Activated CD4-positive, alpha-beta T cell treated with anti-CD3 and anti-CD28 coated beads, Interleukin-2, amount 10 ng/mL, durations not matched to agents 24 days and 14 days (primary cell): Measurements from ENCODE around the gene MED12L. TPM values are rescaled to one million over a fixed set of nuclear protein-coding genes. Genes with fewer than 3 reads are reported as not detected.

Experiments
- DNase-seq: peaks from one replicate; pipeline ENCODE4 v3.0.0; 2022
- H3K27ac Mint-ChIP-seq: one replicate; pipeline ENCODE4 v1.8.0; 2022; ENCODE audit warnings: mild to moderate bottlenecking, mixed read lengths
- H3K27me3 Mint-ChIP-seq: one replicate; pipeline ENCODE4 v1.8.0; 2022; ENCODE audit warnings: mixed read lengths
- H3K36me3 Mint-ChIP-seq: one replicate; pipeline ENCODE4 v1.8.0; 2022; ENCODE audit warnings: low read depth, mild to moderate bottlenecking, mixed read lengths
- H3K4me1 Mint-ChIP-seq: one replicate; pipeline ENCODE4 v1.8.0; 2021; ENCODE audit warnings: mixed read lengths
- H3K4me3 Mint-ChIP-seq: one replicate; pipeline ENCODE4 v1.8.0; 2022; ENCODE audit warnings: mild to moderate bottlenecking, moderate library complexity, mixed read lengths
- H3K9me3 Mint-ChIP-seq: one replicate; pipeline ENCODE4 v1.8.0; 2021; ENCODE audit warnings: mixed read lengths
- intact Hi-C: fragments of 100-400 bp; cut with micrococcal nuclease; formaldehyde crosslinking; loops from one replicate; pipeline ENCODE4 v1.15.1; 2023
- total RNA-seq: library from RNA; stranded (reverse); gene quantifications from 2 replicates; pipeline ENCODE4 v1.2.3, GENCODE V29; 2022

Gene MED12L
- total RNA-seq, 1 donor from 2014 or later = 4.9 TPM

GRCh38 chr3:151305775-151306151, 220.3 kb downstream of the MED12L start:
- H3K27me3 Mint-ChIP-seq = peaks cover 2% of the 10 kb centered on the region
- H3K36me3 Mint-ChIP-seq = no peaks in the 10 kb centered on the region
- H3K4me1 Mint-ChIP-seq = peaks cover 47% of the 10 kb centered on the region
- peak overlapping the region; percentile 13 for H3K4me3 Mint-ChIP-seq
- H3K27ac Mint-ChIP-seq = peak overlapping the region; percentile 80
- no peak for DNase-seq
- H3K9me3 Mint-ChIP-seq = peaks cover 7% of the 10 kb centered on the region
- intact Hi-C loops = loop anchor here (1.0 to 10.0 kb wide), 10 partner anchors 11 to 921 kb away; partner anchors contain the start of genes GPR171, GPR87 and SIAH2

- DNase-seq = no peak
- H3K27me3 Mint-ChIP-seq = peaks cover 2% of the 10 kb centered on the region
- H3K4me3 Mint-ChIP-seq = peak overlapping the region; percentile 13
- peaks cover 7% of the 10 kb centered on the region for H3K9me3 Mint-ChIP-seq
- H3K36me3 Mint-ChIP-seq = no peaks in the 10 kb centered on the region
- intact Hi-C loops = loop anchor here (5.0 to 10.0 kb wide), 4 partner anchors 524 to 921 kb away; partner anchors contain the start of gene SIAH2
- H3K27ac Mint-ChIP-seq = peak overlapping the region; percentile 80
- H3K4me1 Mint-ChIP-seq = peaks cover 43% of the 10 kb centered on the region
These were observed 220.8 kb downstream of the MED12L start for GRCh38 chr3:151306168-151306810.

DNA sequence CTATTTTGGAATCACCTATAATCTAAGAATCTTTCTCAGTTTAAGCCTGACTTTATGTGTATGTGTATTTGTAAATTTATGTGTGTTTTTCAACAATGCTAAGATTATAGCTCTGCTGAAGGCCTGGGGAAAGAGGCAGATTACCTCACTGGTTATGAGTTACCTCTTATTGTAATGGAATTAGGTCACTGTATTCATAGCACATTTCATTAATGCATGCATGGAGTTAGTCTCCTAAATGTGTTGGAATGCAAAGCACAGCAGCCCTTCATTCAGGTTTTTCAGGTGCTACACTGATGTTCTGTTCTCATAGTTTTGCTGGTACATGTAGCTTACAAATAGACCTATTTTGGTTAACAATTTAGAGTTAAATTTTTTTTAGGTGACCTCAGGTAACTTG, 221.7 kb downstream of the MED12L start:
- intact Hi-C loops = loop anchor here (5.0 to 10.0 kb wide), 4 partner anchors 525 to 922 kb away; partner anchors contain the start of gene SIAH2
- Mint-ChIP-seq H3K36me3 (no peaks in the 10 kb centered on the region), H3K9me3 (peaks cover 7% of the 10 kb centered on the region), H3K27me3 (peaks cover 2% of the 10 kb centered on the region), H3K27ac (peak overlapping the region; percentile 50), H3K4me1 (peaks cover 37% of the 10 kb centered on the region), H3K4me3 (no peak overlapping the region)
- DNase-seq = no peak

DNA sequence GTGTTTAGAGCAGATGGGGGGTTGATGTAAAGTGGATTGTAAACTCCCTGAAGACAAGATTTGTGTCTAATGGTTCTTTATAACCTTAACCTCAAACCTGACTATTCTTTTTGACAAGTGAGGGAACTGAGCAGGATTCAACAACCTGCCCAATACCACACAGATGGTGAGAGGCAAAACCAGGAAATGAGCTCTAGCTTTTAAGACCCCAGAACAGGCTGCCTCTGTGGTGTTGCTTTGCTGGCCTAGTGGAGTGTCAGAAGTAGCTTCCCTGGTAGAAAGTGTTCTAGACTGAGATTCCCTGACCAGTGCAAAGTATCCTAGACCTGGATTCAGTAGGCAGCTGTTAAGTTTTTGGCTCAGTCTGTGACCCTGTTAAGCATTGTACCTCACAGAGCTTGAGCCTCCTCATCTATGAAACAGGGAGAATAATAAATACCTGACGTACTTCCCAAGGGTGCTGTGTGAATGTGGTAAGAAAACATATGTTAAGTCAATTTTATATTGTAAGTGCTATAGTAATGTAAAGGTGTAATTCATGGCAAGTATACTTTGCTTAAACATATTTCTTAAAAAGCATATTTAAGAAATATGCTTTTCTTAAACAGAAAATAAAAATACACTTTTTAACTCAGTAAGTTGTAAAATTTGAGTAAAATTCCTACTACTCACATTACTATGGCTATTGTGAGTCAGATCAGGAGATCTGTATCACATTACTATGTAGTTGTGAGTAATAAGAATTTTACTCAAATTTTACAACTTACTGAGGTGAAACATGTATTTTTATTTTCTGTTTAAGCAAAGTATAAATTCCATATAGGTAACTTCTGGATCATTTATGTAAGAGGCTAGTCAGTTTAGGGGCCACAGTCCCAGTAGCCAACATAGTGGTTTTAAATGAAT, 222.4 kb downstream of the MED12L start:
- Mint-ChIP-seq H3K27ac (peak overlapping the region; percentile 35), H3K9me3 (peaks cover 4% of the 10 kb centered on the region), H3K4me3 (no peak overlapping the region), H3K4me1 (peaks cover 37% of the 10 kb centered on the region), H3K27me3 (peaks cover 2% of the 10 kb centered on the region), H3K36me3 (no peaks in the 10 kb centered on the region)
- intact Hi-C loops = loop anchor here (1.0 to 10.0 kb wide), 5 partner anchors 526 to 923 kb away; partner anchors contain the start of gene SIAH2
- DNase-seq = no peak

GRCh38 chr3:151309566-151309965, 224.1 kb downstream of the MED12L start:
- H3K27me3 Mint-ChIP-seq = peaks cover 2% of the 10 kb centered on the region
- intact Hi-C loops = loop anchor here (5.0 to 10.0 kb wide), 4 partner anchors 527 to 925 kb away; partner anchors contain the start of gene SIAH2
- H3K36me3 Mint-ChIP-seq = no peaks in the 10 kb centered on the region
- no peak overlapping the region for H3K27ac Mint-ChIP-seq
- no peak overlapping the region for H3K4me3 Mint-ChIP-seq
- DNase-seq = no peak
- H3K9me3 Mint-ChIP-seq = no peaks in the 10 kb centered on the region
- peaks cover 31% of the 10 kb centered on the region for H3K4me1 Mint-ChIP-seq

- intact Hi-C loops = no loop called here
- H3K27me3 Mint-ChIP-seq = peaks cover 6% of the 10 kb centered on the region
- no peak overlapping the region for H3K27ac Mint-ChIP-seq
- H3K36me3 Mint-ChIP-seq = no peaks in the 10 kb centered on the region
- H3K9me3 Mint-ChIP-seq = no peaks in the 10 kb centered on the region
- peaks cover 17% of the 10 kb centered on the region for H3K4me1 Mint-ChIP-seq
- no peak overlapping the region for H3K4me3 Mint-ChIP-seq
- DNase-seq = no peak
These were observed 227.5 kb downstream of the MED12L start for GRCh38 chr3:151312972-151313371.

GRCh38 chr3:151314137-151314536, 228.7 kb downstream of the MED12L start:
- no peak for DNase-seq
- Mint-ChIP-seq H3K4me3 (no peak overlapping the region), H3K9me3 (no peaks in the 10 kb centered on the region), H3K27me3 (peaks cover 6% of the 10 kb centered on the region), H3K36me3 (no peaks in the 10 kb centered on the region), H3K4me1 (peaks cover 15% of the 10 kb centered on the region), H3K27ac (no peak overlapping the region)
- intact Hi-C loops = no loop called here

GRCh38 chr3:151314593-151314992, 229.1 kb downstream of the MED12L start:
- H3K36me3 Mint-ChIP-seq = no peaks in the 10 kb centered on the region
- no peaks in the 10 kb centered on the region for H3K9me3 Mint-ChIP-seq
- peaks cover 15% of the 10 kb centered on the region for H3K4me1 Mint-ChIP-seq
- DNase-seq = no peak
- H3K27ac Mint-ChIP-seq = no peak overlapping the region
- H3K4me3 Mint-ChIP-seq = no peak overlapping the region
- intact Hi-C loops = no loop called here
- peaks cover 6% of the 10 kb centered on the region for H3K27me3 Mint-ChIP-seq

DNA sequence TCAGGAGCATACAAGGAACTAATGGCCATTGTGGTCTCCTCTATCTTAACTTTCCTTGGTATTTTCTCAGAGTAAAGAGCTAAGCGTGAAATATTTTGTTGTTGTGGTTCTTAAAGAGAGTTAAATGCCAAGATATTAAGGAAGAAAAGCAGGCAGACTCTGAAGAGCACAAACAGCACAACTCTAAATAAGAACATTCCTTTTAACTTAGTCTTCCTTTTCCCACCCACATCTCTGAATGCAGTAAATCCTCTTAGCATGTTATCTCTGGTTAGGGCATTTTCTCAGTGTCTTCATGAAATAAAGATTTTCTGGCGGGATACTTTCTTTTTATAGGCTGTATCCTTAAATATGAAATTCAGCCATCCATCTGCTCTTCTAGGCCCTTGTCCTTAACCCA, 229.7 kb downstream of the MED12L start:
- peaks cover 18% of the 10 kb centered on the region for H3K4me1 Mint-ChIP-seq
- no peaks in the 10 kb centered on the region for H3K9me3 Mint-ChIP-seq
- intact Hi-C loops = loop anchor here (5.0 kb wide), 1 partner anchor 33 kb away; no protein-coding TSS in a partner anchor
- H3K27ac Mint-ChIP-seq = no peak overlapping the region
- peaks cover 6% of the 10 kb centered on the region for H3K27me3 Mint-ChIP-seq
- no peak overlapping the region for H3K4me3 Mint-ChIP-seq
- DNase-seq = no peak
- no peaks in the 10 kb centered on the region for H3K36me3 Mint-ChIP-seq

- peaks cover 6% of the 10 kb centered on the region for H3K27me3 Mint-ChIP-seq
- peak overlapping the region; percentile 30 for H3K4me3 Mint-ChIP-seq
- intact Hi-C loops = loop anchor here (1.0 to 5.0 kb wide), 2 partner anchors 11 to 34 kb away; no protein-coding TSS in a partner anchor
- no peaks in the 10 kb centered on the region for H3K9me3 Mint-ChIP-seq
- H3K36me3 Mint-ChIP-seq = no peaks in the 10 kb centered on the region
- peaks cover 18% of the 10 kb centered on the region for H3K4me1 Mint-ChIP-seq
- H3K27ac Mint-ChIP-seq = peak overlapping the region; percentile 60
- DNase-seq = no peak
These were observed 230.4 kb downstream of the MED12L start for GRCh38 chr3:151315846-151316245.

DNA sequence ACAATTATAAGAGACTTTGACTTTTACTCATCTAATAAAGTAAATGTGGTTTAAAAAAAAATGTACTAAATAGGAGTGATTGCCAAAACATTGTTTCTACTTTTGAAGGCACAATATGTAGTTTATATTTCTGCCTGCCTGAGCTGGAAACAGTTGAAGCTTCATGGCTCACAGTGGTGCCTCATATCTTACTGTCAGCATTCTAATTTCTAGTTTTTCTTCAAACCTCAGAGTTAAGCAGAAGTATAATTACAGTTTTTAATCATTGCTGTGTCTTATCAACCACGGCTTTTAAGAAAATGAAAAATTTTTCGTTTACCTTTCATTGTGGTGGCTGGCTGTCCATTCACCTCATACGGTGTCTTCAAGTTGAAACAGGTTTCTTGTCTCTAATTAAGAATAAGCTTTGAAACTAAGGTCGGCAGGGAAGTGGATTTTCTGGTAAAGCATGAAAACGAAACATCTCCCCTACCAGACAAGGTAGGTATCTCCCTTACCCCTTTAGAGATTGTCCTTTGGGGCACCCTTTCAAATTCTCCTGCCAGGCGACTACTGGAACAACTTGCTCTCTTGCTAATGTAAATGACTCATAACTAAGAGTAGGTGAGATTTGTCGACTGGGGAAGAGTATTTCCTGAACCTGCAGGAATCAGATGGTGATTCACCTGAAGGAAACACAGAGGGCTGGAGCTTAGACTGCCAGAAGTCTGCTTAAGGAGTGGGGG, 231.0 kb downstream of the MED12L start, which contains the start of gene GPR87:
Gene GPR87, minus strand, starts transcription at position 554 of the 725 bp plus-strand sequence. CDS start 16,720 bp downstream, outside the sequence.
- peaks cover 18% of the 10 kb centered on the region for H3K4me1 Mint-ChIP-seq
- peak within 1 kb of the TSS; percentile 60 for H3K27ac Mint-ChIP-seq
- intact Hi-C loops = loop anchor here (1.0 to 5.0 kb wide), 2 partner anchors 11 to 34 kb away; no protein-coding TSS in a partner anchor
- peak within 1 kb of the TSS; percentile 30 for H3K4me3 Mint-ChIP-seq
- H3K9me3 Mint-ChIP-seq = no peaks in the 10 kb centered on the region
- no peaks in the 10 kb centered on the region for H3K36me3 Mint-ChIP-seq
- peak; percentile 61 for DNase-seq
- peaks cover 6% of the 10 kb centered on the region for H3K27me3 Mint-ChIP-seq

DNA sequence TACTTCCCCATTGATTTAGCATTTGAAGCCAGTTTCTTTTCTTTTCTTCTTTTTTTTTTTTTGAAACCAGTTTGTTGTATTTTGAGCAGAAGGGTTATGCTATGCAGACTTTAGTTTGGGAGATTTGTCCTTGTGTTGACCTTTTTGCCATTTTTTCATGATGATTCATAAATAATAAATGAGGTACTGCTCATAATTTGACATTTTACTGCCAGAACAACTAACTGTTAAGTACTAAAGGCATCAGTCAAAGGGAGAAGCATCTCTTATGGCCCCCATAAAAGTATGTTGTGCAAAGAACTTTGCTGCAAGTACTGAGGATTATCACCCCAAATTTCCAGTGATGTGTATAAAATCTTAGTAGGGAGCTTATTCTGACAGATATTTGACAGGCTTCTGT, 232.8 kb downstream of the MED12L start:
- Mint-ChIP-seq H3K36me3 (no peaks in the 10 kb centered on the region), H3K4me3 (no peak overlapping the region), H3K27ac (no peak overlapping the region), H3K9me3 (peaks cover 7% of the 10 kb centered on the region), H3K27me3 (peaks cover 6% of the 10 kb centered on the region), H3K4me1 (peaks cover 21% of the 10 kb centered on the region)
- DNase-seq = no peak
- intact Hi-C loops = loop anchor here (5.0 kb wide), 1 partner anchor 36 kb away; no protein-coding TSS in a partner anchor

DNA sequence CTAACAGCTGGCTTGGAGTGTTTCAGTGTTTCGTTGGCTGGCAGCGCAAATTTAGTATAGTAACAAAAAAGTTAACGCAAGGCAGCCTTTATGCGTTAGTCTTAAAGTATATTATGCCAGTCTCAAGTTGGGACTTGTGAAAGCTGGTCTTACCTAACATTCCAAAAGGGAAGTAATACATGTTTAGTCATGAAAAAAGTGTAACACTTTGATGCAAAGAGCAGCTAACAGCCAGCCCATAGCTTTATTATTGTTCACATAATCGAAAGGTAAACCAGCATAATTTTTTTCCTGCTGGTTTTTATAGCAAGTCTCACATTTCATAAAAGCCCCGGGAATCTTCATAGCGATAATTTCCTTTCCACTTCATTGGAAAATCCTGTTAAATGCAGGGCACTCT, 233.5 kb downstream of the MED12L start:
- Mint-ChIP-seq H3K4me1 (peaks cover 21% of the 10 kb centered on the region), H3K4me3 (no peak overlapping the region), H3K9me3 (peaks cover 10% of the 10 kb centered on the region), H3K27ac (no peak overlapping the region), H3K36me3 (peaks cover 2% of the 10 kb centered on the region), H3K27me3 (peaks cover 6% of the 10 kb centered on the region)
- no peak for DNase-seq
- intact Hi-C loops = loop anchor here (5.0 kb wide), 1 partner anchor 37 kb away; no protein-coding TSS in a partner anchor
